ENCODE results near the gene MYG1. TPM values are rescaled to one million over a fixed set of nuclear protein-coding genes. Genes with fewer than 3 reads are reported as not detected.

Gene MYG1
- total RNA-seq, 4 donors from 2014 or later, result 38.2 to 54.6 (median 46.3) TPM

GRCh38 chr12:53346491-53346890 is 47.0 kb downstream of the MYG1 start:
- 78% methylated on average over 1 of the region's 1 CpG for WGBS
- no peak for DNase-seq (ENCODE audit: low spot score in 2 of 2)
- Histone ChIP-seq H3K4me3 (no peak overlapping the region), H3K27me3 (no peaks in the 10 kb centered on the region), H3K27ac (no peak overlapping the region), H3K4me1 (peaks cover 19% of the 10 kb centered on the region), H3K36me3 (no peaks in the 10 kb centered on the region), H3K9me3 (no peaks in the 10 kb centered on the region)
- TF ChIP-seq EP300 (IDR thresholded peaks at IDR 0.05) (no peak), POLR2A (IDR thresholded peaks at IDR 0.05) (no peak), CTCF (IDR thresholded peaks at IDR 0.05) (no peak), POLR2AphosphoS5 (IDR thresholded peaks at IDR 0.05) (no peak)

GRCh38 chr12:53347905-53348304 is 48.4 kb downstream of the MYG1 start:
- Histone ChIP-seq H3K27ac (no peak overlapping the region), H3K4me1 (peaks cover 27% of the 10 kb centered on the region), H3K27me3 (no peaks in the 10 kb centered on the region), H3K9me3 (no peaks in the 10 kb centered on the region), H3K4me3 (no peak overlapping the region), H3K36me3 (no peaks in the 10 kb centered on the region)
- 81% methylated on average over 4 of the region's 4 CpGs for WGBS
- no peak for DNase-seq (ENCODE audit: low spot score in 2 of 2)
- no peak for TF ChIP-seq POLR2AphosphoS5 (IDR thresholded peaks at IDR 0.05)
- TF ChIP-seq EP300 (IDR thresholded peaks at IDR 0.05), result no peak

- no peak overlapping the region for H3K4me3 ChIP-seq
- no peaks in the 10 kb centered on the region for H3K9me3 ChIP-seq
- H3K4me1 ChIP-seq, result peaks cover 11% of the 10 kb centered on the region
- H3K27me3 ChIP-seq, result no peaks in the 10 kb centered on the region
- no peak overlapping the region for H3K27ac ChIP-seq
- WGBS, result 58% methylated on average over 21 of the region's 21 CpGs
- DNase-seq (ENCODE audit: low spot score in 2 of 2), result peak; percentile 90 to 92
- TF ChIP-seq POLR2AphosphoS5 (IDR thresholded peaks at IDR 0.05), result no peak
- TF ChIP-seq POLR2A (IDR thresholded peaks at IDR 0.05), result no peak
- no peak for TF ChIP-seq EP300 (IDR thresholded peaks at IDR 0.05)
- TF ChIP-seq CTCF (IDR thresholded peaks at IDR 0.05), result peak; percentile 82
- no peaks in the 10 kb centered on the region for H3K36me3 ChIP-seq
Observed at GRCh38 chr12:53352331-53353256, 53.1 kb downstream of the MYG1 start.

GRCh38 chr12:53353257-53353655 is 53.8 kb downstream of the MYG1 start:
- Histone ChIP-seq H3K4me1 (peaks cover 11% of the 10 kb centered on the region), H3K27ac (no peak overlapping the region), H3K36me3 (no peaks in the 10 kb centered on the region), H3K27me3 (no peaks in the 10 kb centered on the region), H3K9me3 (no peaks in the 10 kb centered on the region), H3K4me3 (no peak overlapping the region)
- WGBS, result 88% methylated on average over 5 of the region's 5 CpGs
- no peak for DNase-seq (ENCODE audit: low spot score in 2 of 2)
- TF ChIP-seq EP300 (IDR thresholded peaks at IDR 0.05) (no peak), CTCF (IDR thresholded peaks at IDR 0.05) (no peak), POLR2AphosphoS5 (IDR thresholded peaks at IDR 0.05) (no peak), POLR2A (IDR thresholded peaks at IDR 0.05) (no peak)

- H3K4me3 ChIP-seq, result no peak overlapping the region
- no peak for DNase-seq (ENCODE audit: low spot score in 2 of 2)
- no peaks in the 10 kb centered on the region for H3K9me3 ChIP-seq
- H3K27ac ChIP-seq, result no peak overlapping the region
- no peaks in the 10 kb centered on the region for H3K27me3 ChIP-seq
- no peaks in the 10 kb centered on the region for H3K36me3 ChIP-seq
- peaks cover 11% of the 10 kb centered on the region for H3K4me1 ChIP-seq
- WGBS, result 69% methylated on average over 3 of the region's 3 CpGs
- TF ChIP-seq POLR2A (IDR thresholded peaks at IDR 0.05), result no peak
- TF ChIP-seq POLR2AphosphoS5 (IDR thresholded peaks at IDR 0.05), result no peak
- TF ChIP-seq CTCF (IDR thresholded peaks at IDR 0.05), result no peak
- no peak for TF ChIP-seq EP300 (IDR thresholded peaks at IDR 0.05)
Observed at GRCh38 chr12:53355121-53355520, 55.6 kb downstream of the MYG1 start.

Other genes starting within 250 kb of the MYG1 start
- gene TNS2, start 249.6 kb upstream of the MYG1 start, total RNA-seq, result 100 to 1,000 TPM in 2 of 4 donors, 10 to 100 TPM in 2; 22.8 to 122 (median 78.2) TPM
- gene SPRYD3, start 220.3 kb upstream of the MYG1 start, total RNA-seq, result 10 to 100 TPM; 26.4 to 44.0 (median 34.4) TPM
- 10 to 100 TPM; 19.2 to 97.0 (median 59.6) TPM for gene IGFBP6, start 202.0 kb upstream of the MYG1 start, total RNA-seq
- gene SOAT2, start 196.2 kb upstream of the MYG1 start, total RNA-seq, result not detected
- 10 to 100 TPM in 3 of 4 donors, 1 to 10 TPM in 1; 5.9 to 38.9 (median 15.2) TPM for gene ZNF740, start 119.0 kb upstream of the MYG1 start, total RNA-seq
- 100 to 1,000 TPM in 1 of 4 donors, 10 to 100 TPM in 3; 35.6 to 175 (median 56.7) TPM for gene CSAD, start 118.8 kb upstream of the MYG1 start, total RNA-seq
- 10 to 100 TPM in 1 of 4 donors, 1 to 10 TPM in 3; 2.9 to 29.1 (median 6.8) TPM for gene ITGB7, start 92.4 kb upstream of the MYG1 start, total RNA-seq
- gene RARG, start 67.5 kb upstream of the MYG1 start, total RNA-seq, result 100 to 1,000 TPM; 140 to 198 (median 172) TPM
- 10 to 100 TPM in 1 of 4 donors, 1 to 10 TPM in 3; 5.7 to 10.6 (median 6.1) TPM for gene ESPL1, start 31.4 kb upstream of the MYG1 start, total RNA-seq
- 100 to 1,000 TPM; 457 to 612 (median 511) TPM for gene PFDN5, start 4.2 kb upstream of the MYG1 start, total RNA-seq
- gene AAAS, start 21.9 kb downstream of the MYG1 start, total RNA-seq, result 10 to 100 TPM; 35.9 to 72.9 (median 52.5) TPM
- not detected for gene SP7, start 36.7 kb downstream of the MYG1 start, total RNA-seq
- 100 to 1,000 TPM in 3 of 4 donors, 10 to 100 TPM in 1; 82.5 to 122 (median 111) TPM for gene SP1, start 80.5 kb downstream of the MYG1 start, total RNA-seq
- gene AMHR2, start 124.2 kb downstream of the MYG1 start, total RNA-seq, result under 1 TPM in 1 of 4 donors, not detected in 3; 0.23 TPM
- gene PRR13, start 142.0 kb downstream of the MYG1 start, total RNA-seq, result 10 to 100 TPM; 40.7 to 77.9 (median 57.4) TPM
- 100 to 1,000 TPM; 480 to 803 (median 584) TPM for gene PCBP2, start 152.4 kb downstream of the MYG1 start, total RNA-seq
- gene MAP3K12, start 199.8 kb downstream of the MYG1 start, total RNA-seq, result 10 to 100 TPM in 1 of 4 donors, 1 to 10 TPM in 3; 4.8 to 14.0 (median 5.9) TPM
- 10 to 100 TPM; 25.5 to 42.0 (median 28.6) TPM for gene TARBP2, start 201.6 kb downstream of the MYG1 start, total RNA-seq
- gene NPFF, start 207.8 kb downstream of the MYG1 start, total RNA-seq, result not detected

Data from suprapubic skin (tissue), 4 donors.